ENCODE data around the gene AGK.

DNA sequence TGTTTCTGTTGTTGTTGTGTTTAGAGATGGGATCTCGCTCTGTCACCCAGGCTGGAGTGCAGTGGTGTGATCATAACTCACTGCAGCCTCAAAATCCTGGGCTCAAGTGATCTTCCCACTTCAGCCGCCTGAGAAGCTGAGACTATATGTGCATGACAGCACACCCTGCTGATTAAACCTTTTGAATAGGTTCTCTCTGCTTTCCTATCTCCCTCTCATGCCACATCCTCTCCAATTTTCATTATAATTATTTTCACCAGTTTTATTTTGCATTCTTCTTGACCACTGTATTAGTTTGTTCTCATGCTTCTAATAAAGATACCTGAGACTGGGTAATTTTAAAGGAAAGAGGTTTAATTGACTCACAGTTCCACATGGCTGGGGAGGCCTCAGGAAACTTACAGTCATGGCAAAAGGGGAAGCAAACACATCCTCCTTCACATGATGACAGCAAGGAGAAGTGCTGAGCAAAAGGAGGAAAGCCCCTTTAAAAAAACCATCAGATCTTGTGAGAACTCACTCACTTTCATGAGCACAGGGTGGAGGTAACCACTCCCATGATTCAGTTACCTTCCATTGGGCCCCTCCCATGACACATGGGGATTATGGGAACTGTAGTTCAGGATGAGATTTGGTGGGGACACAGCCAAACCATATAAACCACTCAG, 12.9 kb downstream of the AGK start:
- TF ChIP-seq, protein P1, sequence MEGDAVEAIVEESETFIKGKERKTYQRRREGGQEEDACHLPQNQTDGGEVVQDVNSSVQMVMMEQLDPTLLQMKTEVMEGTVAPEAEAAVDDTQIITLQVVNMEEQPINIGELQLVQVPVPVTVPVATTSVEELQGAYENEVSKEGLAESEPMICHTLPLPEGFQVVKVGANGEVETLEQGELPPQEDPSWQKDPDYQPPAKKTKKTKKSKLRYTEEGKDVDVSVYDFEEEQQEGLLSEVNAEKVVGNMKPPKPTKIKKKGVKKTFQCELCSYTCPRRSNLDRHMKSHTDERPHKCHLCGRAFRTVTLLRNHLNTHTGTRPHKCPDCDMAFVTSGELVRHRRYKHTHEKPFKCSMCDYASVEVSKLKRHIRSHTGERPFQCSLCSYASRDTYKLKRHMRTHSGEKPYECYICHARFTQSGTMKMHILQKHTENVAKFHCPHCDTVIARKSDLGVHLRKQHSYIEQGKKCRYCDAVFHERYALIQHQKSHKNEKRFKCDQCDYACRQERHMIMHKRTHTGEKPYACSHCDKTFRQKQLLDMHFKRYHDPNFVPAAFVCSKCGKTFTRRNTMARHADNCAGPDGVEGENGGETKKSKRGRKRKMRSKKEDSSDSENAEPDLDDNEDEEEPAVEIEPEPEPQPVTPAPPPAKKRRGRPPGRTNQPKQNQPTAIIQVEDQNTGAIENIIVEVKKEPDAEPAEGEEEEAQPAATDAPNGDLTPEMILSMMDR (IDR thresholded peaks at IDR 0.05), result no peak
- no peak for TF ChIP-seq ZFX (IDR thresholded peaks at IDR 0.05; ENCODE audit: borderline replicate concordance)
